Skeletal muscle cell (primary cell): Measurements from ENCODE around the gene BMP8B.
"Not testable (repeated sequence)": the region's sequence is repeated elsewhere in the genome, so short reads cannot be mapped to it uniquely, and the experiment has no call there.

Experiments
- DNase-seq: peaks from one replicate; pipeline ENCODE4 v3.0.0-alpha.2; 2010; ENCODE audit warnings: low read depth
- H3K4me3 ChIP-seq: 2 replicates; pipeline ENCODE4 v1.5.1; 2011; ENCODE audit warnings: low read depth, mild to moderate bottlenecking, control low read depth, low read length, moderate library complexity

The BMP8B gene, protein sequence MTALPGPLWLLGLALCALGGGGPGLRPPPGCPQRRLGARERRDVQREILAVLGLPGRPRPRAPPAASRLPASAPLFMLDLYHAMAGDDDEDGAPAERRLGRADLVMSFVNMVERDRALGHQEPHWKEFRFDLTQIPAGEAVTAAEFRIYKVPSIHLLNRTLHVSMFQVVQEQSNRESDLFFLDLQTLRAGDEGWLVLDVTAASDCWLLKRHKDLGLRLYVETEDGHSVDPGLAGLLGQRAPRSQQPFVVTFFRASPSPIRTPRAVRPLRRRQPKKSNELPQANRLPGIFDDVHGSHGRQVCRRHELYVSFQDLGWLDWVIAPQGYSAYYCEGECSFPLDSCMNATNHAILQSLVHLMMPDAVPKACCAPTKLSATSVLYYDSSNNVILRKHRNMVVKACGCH

DNA sequence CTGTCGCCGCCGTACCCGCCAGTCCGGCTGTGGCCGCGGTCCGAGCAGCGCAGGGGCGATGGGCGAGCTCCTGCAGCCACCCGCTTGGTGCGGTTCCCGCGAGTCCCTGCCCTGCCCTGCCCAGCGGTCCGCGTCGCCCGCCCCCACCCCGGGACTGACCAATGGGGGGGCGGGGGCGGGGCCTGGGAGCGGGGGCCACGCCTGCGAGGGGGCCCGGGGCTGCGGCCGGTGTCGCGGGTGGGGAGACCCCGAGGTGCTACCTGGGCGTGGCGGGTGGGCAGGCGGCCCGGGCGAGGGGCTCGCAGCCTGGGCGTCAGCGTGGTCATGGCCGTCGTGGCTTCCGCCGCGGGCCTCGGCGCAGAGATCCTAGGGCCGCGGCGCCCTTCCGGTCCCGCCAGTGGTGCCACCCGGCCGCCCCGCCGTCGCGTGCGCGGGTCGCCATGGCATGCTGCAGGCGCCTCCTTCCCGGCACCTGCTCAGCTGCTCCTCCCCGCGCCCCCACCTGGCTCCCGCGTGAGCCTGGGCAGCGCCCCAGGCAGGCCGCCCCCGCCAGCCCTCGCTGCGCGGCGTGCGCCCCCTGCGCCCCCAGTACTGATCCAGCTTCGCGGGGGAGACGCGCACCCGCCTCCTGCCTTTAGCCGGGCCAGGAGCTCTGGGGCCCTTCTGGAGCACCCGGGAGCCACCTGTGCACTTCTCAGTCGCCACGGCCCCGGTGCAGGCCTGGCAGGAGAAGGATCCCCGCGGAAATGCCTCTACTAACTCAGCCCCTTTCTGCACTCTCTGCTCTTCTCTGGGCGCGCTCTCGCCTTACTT lies at the start of gene BMP8B:
TSS of gene BMP8B (minus strand) at position 108 of the 813 bp plus-strand sequence. CDS start 380 bp downstream, outside the sequence.
- peak within 1 kb of the TSS; percentile 30 for H3K4me3 ChIP-seq
- no peak for DNase-seq

DNA sequence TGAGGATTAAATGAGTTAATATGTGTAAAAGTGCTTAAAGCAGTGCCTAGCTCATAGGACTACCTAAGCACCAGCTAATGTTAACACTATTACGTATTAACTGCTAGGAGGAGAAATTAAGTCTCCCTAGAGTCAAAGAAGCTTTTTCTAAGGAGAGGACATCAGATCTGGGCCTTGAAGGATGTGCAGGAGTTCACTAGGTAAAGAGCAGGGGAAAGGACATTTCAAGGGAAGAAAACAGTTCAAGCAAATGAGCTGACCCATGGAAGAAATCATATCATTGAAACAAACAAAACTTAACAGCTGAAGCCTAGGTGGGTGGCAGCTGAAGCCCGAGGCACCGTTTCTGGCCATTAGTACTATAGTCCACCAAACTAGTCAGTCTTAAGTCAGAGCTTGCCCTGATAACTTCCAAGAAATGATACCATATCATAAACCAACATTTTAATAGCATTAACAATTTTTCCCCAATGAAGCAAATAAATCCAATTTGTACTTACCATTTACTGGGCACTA lies 48.0 kb upstream of the BMP8B start:
- no peak for DNase-seq
- H3K4me3 ChIP-seq = no peak overlapping the region

DNA sequence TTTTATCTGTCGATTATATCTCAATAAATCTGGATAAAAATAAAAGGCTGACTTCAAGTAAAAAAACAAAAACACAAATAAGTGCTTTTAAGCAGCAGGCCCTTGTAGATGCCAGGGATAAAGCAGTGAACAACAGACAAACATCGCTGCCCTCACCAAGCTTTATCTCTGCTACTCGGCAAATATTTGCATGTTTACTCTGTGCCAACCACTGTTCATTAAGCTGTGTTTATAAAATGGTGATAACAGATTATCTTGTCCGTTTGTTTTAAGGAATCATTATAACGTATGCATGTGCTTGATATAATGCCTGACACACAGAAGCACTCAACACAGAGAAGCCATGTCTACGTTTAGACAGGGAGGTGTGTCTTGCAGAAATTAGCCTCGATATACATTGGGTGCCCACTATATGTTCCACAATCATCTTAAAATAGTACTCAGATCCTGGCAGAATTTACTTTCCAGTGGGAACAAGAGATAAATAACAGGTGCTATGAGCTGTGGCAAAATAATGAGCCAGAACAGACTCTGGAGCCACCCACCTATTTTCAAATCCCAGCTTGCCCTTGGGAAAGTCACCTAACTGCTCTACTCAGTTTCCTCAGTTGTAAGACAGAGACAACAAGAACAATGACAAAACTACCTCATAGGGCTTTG lies 47.4 kb upstream of the BMP8B start:
- DNase-seq = no peak
- H3K4me3 ChIP-seq = no peak overlapping the region

DNA sequence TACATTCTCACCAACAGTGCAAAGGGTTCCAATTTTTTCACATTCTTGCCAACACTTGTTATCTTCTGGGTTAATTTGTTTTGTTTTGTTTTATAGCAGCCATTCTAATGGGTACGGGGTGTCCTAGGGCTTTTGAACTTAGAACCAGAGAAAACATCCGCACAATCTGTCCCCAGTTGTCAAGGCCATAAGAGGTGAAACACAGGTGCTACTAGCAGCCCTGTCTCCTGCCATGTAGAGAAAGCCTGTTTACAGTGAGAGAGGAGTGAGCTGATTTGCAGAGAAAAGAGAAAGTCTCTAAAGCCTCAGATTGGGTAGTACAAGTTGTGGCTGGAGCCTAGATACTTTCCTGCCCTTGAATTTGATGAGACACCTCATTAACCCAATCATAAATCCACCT lies 46.4 kb upstream of the BMP8B start:
- no peak for DNase-seq
- no peak overlapping the region for H3K4me3 ChIP-seq

DNA sequence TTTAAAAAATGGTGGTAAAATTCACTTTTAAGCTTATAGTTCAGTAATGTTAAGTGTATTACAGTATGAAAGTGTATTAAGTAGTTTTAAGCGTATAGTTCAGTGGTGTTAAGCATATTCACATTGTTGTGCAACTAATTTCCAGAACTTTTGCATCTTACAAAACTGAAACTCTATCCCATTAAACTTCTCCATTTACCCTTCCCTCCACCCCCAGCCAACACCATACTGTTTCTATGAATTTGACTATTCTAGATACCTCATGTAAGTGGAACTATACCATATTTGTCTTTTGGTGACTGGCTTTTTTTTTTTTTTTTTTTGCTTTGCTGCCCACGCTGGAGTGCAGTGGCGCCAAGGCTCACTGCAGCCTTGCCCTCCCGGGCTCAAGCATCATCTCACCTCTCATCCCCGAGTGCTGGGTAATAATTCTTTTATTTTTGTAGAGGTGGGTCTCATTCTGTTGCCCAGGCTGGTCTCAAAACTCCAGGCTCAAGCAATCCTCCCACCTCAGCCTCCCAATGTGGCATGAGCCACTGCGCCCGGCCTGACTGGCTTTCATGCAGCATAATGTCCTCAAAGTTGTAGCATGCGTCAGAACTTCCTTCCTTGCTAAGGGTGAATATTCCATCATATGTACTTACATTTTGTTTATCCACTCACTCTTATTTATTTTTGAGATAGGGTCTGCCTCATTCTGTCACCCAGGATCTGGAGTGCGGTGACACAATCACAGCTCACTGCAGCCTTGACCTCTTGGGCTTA lies 45.1 kb upstream of the BMP8B start:
- H3K4me3 ChIP-seq = no peak overlapping the region
- DNase-seq = no peak

DNA sequence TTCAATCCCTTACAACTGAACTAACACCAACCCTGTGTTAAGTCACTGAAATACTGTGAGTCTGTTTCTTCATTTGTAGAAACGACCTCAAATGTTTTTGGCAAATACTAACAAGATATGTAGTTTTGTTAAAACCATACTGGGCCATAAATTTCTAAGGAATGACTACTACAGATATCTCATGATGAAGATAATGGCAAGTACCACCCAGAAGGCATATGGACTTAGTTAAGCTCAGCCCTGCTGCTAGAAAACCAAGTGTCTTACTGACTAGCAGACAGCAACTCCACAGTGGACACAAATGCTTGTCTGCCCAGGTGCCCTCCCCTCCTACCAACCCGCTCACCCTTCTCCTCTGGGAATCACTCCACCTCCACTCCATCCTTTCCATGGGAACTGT lies 44.5 kb upstream of the BMP8B start:
- DNase-seq = no peak
- no peak overlapping the region for H3K4me3 ChIP-seq

DNA sequence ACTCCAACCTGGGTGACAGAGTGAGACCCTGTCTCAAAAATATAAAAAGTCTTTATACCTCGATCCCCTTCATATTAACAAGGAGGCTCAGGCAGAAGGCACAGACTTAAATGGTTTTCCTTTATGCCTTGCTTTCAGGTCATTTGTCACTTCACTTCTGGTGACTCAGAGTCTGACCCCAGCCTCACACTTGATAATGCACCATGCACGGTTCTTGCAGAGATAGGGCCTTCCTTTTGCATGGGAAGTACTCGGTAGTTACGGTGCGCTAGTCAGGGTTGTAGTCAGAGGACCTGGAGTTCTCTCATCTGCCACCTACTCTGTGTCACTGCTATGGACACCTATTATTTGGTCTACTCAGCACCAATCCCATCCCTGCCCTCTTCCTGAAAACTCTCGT lies 43.6 kb upstream of the BMP8B start:
- no peak overlapping the region for H3K4me3 ChIP-seq
- DNase-seq = no peak

DNA sequence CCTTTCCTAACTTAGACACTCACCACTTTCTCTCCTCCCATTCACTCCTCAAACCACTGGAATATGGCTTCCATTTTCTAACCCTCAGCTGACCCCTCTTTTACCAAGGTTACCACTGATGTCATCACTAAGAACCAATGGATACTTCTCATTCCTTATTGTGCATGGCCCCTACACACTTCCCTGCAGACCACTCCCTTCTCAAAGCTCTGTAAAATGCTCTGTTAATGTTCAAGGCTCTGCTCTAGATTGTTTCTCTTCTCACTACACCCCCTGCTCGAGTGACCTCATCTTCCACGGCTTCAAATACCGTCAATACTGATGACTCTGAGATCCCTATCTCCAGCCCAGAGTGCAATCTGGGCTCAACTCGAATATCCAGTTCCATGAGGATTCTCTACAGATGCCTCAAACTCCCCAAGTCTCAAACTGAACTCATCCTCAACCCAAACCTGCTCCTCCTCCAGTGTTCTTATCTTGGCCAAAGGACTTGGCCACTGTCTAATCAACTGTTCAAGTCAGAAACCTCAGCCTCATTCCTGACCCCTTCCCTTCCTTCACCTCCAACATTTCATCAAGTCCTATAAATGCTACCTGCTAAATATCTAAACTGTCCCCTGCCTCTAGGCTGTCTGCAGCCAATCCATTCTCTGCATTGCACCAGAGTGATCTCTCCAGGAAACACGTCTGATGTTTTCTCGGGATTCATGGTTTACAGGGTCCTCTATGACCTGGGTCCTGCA lies 41.3 kb upstream of the BMP8B start:
- DNase-seq = no peak
- no peak overlapping the region for H3K4me3 ChIP-seq

DNA sequence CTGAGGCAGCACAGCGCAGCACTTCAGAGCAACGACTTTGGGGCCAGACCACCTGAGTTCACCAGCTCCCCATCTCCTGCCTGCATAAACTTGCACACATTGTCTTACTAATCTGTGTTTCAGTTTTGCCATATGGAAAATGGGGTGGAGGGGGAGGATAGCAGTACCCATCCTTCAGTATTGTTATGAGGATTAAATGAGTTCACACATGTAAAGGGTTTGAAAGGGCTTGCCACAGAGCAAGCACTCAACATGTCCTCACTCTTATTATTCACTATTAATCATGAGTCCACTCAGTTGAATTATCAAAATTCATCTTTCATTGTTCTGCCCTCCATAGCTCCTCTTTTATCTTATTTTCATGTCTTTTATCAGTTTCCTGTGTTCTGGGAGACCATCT lies 40.1 kb upstream of the BMP8B start:
- no peak for DNase-seq
- H3K4me3 ChIP-seq = no peak overlapping the region

DNA sequence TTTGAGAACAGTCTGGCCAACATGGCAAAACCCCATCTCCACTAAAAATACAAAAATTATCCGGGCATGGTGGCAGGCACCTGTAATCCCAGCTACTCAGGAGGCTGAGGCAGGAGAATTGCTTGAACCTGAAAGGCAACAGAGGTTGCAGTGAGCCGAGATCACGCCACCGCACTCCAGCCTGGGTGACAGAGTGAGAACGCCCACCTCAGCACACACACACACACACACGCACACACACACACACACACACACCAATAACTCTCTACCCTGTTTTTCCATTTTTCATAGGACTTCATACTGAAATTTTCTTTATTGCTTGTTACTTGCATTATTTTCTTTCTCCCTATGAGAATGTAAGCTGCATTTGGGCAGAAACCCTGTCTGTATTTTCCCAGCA lies 39.6 kb upstream of the BMP8B start:
- not testable (repeated sequence) for H3K4me3 ChIP-seq, DNase-seq

DNA sequence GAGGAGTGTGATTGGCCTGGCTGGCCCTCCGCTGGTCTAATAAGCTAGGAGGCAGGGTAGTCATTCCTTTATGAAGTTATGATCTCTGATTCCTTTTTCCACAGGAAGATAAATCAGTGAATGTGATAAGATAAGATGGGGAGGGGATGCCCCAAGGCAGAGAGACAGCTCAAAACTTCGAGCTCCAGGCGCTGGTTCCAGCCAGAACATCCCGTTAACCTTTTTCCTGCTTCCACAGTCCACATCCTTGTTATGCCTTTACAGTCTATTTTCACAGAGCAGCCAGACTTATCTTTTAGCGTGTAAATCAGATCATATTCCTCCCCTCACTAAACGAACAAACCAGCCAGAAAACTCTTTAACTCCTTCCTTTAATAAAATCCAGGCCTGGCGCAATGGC lies 38.5 kb upstream of the BMP8B start:
- DNase-seq = no peak
- H3K4me3 ChIP-seq = no peak overlapping the region

DNA sequence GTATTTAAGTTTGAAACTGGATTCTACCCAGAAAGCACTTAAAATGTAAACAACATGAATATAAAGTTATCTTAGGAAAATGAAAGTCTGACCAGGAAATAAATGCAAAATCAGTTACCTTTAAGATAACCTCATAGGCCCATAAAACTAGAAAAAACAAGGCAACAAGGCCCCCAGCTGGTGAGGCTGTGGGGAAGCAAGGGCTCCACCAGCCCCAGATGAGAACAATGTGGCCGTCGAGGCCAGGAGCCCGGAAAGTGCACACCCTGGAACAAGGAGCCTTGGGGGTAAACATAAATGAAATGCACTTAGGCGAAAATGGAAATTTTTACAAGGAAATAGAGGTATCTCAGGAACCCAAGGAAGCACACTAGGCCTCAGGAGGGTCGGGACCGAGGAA lies 37.9 kb upstream of the BMP8B start:
- no peak for DNase-seq
- H3K4me3 ChIP-seq = no peak overlapping the region

DNA sequence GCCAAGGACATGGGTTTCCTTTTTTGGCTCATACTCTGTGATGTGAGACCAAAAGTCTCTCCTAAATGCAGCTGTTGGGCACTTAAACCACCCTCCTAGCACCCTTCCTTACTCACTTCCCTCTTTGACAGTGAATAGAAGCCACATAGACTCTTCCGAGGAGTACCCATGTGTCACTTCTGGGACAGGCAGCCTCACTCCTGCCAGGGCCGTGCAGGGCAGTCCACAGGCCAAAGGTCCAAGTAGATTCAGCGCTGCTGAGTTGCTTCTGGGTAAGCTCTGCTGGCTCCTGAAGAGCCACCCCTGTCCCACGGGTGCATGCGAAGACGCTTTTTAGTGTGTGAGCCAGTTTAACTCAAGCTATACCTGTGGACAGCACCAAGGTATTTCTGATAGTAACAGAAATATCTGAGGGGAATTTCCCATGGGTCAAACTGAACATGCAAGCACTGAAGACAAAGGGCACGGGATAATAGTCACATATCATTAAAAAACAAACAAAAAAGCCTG lies 36.8 kb upstream of the BMP8B start:
- no peak for DNase-seq
- H3K4me3 ChIP-seq = no peak overlapping the region

DNA sequence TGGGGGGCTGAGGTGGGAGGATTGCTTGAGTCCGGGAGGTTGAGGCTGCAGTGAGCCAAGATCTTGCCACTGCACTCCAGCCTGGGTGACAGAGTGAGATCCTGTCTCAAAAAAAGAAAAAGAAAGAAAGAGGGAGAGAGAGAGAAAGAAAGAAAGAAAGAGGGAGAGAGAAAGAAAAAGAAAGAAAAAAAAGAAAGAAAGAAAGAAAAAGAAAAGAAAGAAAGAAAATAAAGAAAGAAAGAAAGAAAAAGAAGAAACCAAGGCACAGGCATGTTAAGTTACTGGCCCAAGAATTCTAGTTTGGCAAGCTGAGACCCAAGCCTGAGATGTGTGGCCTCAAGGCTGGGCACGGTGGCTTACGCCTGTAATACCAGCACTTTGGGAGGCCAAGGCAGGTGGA lies 34.8 kb upstream of the BMP8B start:
- H3K4me3 ChIP-seq, DNase-seq: not testable (repeated sequence)

DNA sequence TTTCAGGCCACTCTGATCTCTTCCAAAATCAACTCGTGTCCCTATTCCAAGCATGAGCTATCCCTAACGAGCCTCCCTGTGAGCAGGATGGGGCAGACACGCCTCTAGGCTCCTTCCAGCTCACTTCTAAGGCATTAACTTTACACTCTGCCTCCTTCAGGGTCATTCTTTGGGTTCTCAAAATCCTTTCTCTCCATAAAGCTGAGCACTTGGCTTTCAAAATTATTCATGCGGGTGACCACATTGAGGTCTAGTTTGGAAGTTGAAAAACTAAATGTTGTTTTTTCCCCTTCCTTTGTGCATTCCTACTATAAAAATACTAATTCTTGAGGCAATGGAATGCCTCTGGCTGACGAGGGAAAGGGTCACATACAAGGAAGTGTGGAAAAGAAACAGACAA lies 33.5 kb upstream of the BMP8B start:
- no peak for DNase-seq
- H3K4me3 ChIP-seq = no peak overlapping the region

DNA sequence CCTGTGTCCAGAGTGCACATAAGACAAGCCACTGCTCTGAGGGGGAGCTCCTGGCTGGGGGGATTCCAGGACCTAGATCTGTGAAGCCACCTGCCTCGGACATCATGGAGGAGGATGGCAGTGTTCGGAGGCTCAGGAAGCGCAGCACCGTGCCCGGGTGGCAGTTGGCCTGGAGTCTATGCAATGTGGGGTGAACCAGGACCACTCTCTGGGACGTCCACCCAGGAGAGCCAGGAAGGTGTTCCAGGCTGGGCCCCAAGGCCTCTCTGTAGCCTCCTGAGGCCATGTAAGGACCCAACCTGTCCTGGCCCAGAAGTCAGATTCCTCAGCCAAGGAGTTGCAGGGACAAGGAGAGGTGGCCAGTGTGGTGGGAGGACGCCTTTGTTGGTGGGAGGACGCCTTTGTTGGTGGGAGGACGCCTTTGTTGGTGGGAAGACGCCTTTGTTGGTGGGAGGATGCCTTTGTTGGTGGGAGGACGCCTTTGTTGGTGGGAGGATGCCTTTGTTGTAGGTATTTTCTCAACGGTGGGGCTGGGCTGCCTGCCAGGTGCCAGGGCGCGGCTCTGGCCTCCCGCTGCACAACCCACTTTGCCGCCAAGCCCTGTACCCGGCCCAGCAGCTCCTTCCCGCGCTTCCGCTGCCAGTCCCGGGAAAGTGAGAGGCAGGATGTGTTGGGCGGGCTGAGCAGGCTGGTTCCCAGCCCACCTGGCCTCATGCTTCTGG lies 30.6 kb upstream of the BMP8B start:
- H3K4me3 ChIP-seq = no peak overlapping the region
- DNase-seq = no peak

DNA sequence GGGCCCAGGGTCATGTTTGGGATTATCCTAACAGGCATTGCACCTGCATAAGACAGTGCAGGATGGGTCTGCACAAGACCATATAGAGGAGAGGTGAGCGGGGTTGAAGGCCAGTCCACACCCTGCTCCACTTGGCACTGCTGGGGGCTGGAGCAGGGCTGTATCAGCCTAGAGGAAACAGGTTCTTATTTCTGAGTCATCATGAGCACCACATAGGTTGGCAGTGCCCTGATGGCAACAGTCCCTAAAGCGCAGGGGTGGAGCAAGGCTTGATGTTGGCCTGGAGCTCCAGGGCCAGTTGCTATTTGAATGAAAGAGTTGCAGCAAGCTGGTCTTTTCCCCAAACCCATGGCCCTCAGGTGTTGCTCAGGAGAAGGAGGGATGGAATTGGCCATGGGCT lies 29.8 kb upstream of the BMP8B start:
- H3K4me3 ChIP-seq = no peak overlapping the region
- no peak for DNase-seq
